Mammary epithelial cell (primary cell): ENCODE results near the gene CLCN2.

Source experiments
- EZH2 ChIP-seq: IDR thresholded peaks from 2 replicates; pipeline ENCODE4 v1.6.1; 2012; ENCODE audit warnings: low read length, inconsistent platforms, borderline replicate concordance
- TF ChIP-seq, protein P1 (sequence below), 2 donors: IDR thresholded peaks in 1 of 2; conservative IDR thresholded peaks in 1 of 2; 2 replicates each; pipeline ENCODE4 v1.5.1; 2011 to 2012; ENCODE audit warnings: inconsistent platforms in 2 of 2, low read length in 2 of 2, mild to moderate bottlenecking in 2 of 2, control low read depth in 1 of 2, low read depth in 1 of 2; ENCODE audit not compliant: insufficient read depth in 1 of 2; ENCODE audit errors: extremely low read depth in 1 of 2

DNA sequence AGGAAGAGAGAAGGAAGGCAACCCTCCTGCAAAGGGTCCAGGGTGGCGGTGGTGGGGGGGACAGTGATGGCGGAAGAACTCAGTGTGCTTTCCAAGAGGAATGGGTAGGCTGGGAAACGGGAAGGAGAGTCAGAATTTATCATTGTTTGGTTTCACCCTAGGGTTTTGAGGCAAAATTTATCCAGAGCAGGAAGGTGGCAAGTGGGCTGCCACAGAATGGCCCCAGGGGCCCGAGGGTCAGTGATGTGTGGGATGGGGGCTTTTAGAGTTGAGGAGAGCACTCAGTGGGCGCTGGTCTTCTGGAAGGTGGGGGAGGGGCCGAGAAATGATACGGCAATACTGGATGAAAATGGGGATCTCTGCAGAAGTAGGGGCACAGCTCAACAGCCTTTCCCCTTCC, 23.4 kb downstream of the CLCN2 start:
- TF ChIP-seq, protein P1, sequence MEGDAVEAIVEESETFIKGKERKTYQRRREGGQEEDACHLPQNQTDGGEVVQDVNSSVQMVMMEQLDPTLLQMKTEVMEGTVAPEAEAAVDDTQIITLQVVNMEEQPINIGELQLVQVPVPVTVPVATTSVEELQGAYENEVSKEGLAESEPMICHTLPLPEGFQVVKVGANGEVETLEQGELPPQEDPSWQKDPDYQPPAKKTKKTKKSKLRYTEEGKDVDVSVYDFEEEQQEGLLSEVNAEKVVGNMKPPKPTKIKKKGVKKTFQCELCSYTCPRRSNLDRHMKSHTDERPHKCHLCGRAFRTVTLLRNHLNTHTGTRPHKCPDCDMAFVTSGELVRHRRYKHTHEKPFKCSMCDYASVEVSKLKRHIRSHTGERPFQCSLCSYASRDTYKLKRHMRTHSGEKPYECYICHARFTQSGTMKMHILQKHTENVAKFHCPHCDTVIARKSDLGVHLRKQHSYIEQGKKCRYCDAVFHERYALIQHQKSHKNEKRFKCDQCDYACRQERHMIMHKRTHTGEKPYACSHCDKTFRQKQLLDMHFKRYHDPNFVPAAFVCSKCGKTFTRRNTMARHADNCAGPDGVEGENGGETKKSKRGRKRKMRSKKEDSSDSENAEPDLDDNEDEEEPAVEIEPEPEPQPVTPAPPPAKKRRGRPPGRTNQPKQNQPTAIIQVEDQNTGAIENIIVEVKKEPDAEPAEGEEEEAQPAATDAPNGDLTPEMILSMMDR (conservative IDR thresholded peaks at IDR 0.05 in 1 of 2, IDR thresholded peaks at IDR 0.05 in 1 of 2; ENCODE audit: extremely low read depth in 1 of 2, insufficient read depth in 1 of 2, low read depth in 1 of 2, low read length in 2 of 2) = no peak
- no peak for TF ChIP-seq EZH2
